ENCODE data around the gene ARHGEF16.

ARHGEF16 gene

GRCh38 chr1:3490046-3490745 lies 35.7 kb downstream of the ARHGEF16 start:
- H3K4me1 ChIP-seq: no peaks in the 10 kb centered on the region
- no peak for DNase-seq
- H3K4me3 ChIP-seq (ENCODE audit: low read depth, low read length): no peak overlapping the region
- TF ChIP-seq CTCF (IDR thresholded peaks at IDR 0.05; ENCODE audit: low read depth, low read length): no peak
- H3K9me3 ChIP-seq: no peaks in the 10 kb centered on the region
- H3K36me3 ChIP-seq: no peaks in the 10 kb centered on the region
- H3K27me3 ChIP-seq: no peaks in the 10 kb centered on the region

- Histone ChIP-seq H3K9me3 (no peaks in the 10 kb centered on the region), H3K36me3 (no peaks in the 10 kb centered on the region), H3K27me3 (no peaks in the 10 kb centered on the region), H3K4me1 (no peaks in the 10 kb centered on the region), H3K4me3 (ENCODE audit: low read depth, low read length) (no peak overlapping the region)
- peak; percentile 68 for TF ChIP-seq CTCF (IDR thresholded peaks at IDR 0.05; ENCODE audit: low read depth, low read length)
- peak; percentile 68 for DNase-seq
Measured at GRCh38 chr1:3491291-3492246, 37.1 kb downstream of the ARHGEF16 start.

- Histone ChIP-seq H3K4me3 (ENCODE audit: low read depth, low read length) (no peak overlapping the region), H3K9me3 (no peaks in the 10 kb centered on the region), H3K27me3 (no peaks in the 10 kb centered on the region), H3K4me1 (no peaks in the 10 kb centered on the region), H3K36me3 (no peaks in the 10 kb centered on the region)
- no peak for DNase-seq
- TF ChIP-seq CTCF (IDR thresholded peaks at IDR 0.05; ENCODE audit: low read depth, low read length): no peak
Measured at GRCh38 chr1:3492545-3493246, 38.2 kb downstream of the ARHGEF16 start.

GRCh38 chr1:3494321-3495308 lies 40.1 kb downstream of the ARHGEF16 start:
- DNase-seq: no peak
- H3K27me3 ChIP-seq: no peaks in the 10 kb centered on the region

More at GRCh38 chr1:3494321-3495308, 40.1 kb downstream of the ARHGEF16 start:
- Histone ChIP-seq H3K4me1 (no peaks in the 10 kb centered on the region), H3K9me3 (no peaks in the 10 kb centered on the region), H3K4me3 (ENCODE audit: low read depth, low read length) (no peak overlapping the region), H3K36me3 (no peaks in the 10 kb centered on the region)
- no peak for TF ChIP-seq CTCF (IDR thresholded peaks at IDR 0.05; ENCODE audit: low read depth, low read length)
